ENCODE results near the gene HMX3.
"Not testable (repeated sequence)": the region's sequence is repeated elsewhere in the genome, so short reads cannot be mapped to it uniquely, and the experiment has no call there.

Gene HMX3

GRCh38 chr10:123175389-123176387 lies 39.9 kb downstream of the HMX3 start:
- no peak for DNase-seq (ENCODE audit: low read depth)

DNA sequence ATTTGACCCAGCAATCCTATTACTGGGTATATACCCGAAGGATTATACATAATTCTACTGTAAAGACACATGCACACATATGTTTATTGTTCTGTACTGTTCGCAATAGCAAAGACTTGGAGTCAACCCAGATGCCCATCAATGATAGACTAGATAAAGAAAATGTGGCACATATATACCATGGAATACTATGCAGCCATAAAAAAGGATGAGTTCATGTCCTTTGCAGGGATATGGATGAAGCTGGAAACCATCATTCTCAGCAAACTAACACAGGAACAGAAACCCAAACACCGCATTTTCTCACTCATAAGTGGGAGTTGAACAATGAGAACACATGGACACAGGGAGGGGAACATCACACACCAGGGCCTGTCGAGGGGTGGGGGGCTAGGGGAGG lies 42.6 kb downstream of the HMX3 start:
- not testable (repeated sequence) for DNase-seq (ENCODE audit: low read depth)

DNA sequence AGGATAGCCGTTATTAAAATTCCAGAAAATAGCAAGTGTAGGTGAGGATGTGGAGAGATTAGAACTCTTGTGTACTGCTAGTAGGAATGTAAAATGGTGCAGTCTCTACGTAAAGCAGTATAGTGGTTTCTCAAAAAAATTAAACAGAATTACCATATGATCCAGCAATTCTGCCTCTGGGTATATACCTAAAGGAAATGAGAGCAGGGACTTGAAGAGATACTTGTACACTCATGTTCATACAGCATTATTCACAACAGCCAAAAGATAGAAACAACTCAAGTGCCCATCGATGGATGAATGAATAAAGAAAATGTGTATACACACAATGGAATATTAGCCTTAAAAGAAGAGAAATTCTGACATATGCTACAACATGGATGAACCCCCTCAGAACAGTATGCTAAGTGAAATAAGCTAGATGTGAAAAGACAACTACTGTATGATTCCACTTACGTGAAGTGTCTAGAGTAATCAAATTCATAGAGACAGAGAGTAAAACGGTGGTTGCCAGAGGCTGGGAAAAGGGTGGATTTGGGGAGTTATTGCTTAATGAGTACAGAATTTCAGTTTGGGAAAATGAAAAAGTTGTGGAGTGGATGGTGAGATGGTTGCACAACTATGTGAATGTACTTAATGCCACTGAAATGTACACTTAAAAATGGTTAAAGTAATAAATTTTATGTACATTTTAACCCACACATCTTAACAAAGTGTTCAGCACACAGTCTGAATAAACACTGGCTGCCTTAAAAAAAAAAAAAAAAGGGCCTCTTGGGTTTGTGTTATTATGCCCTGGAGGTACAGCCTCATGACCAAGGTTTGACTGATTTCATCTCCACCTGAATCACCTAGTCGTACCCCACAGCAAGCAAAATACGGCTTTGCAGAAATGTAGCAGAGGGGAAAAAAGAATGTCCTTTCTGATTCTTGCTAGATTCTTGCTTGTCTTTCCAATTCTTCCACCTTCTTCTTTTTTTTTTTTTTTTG lies 44.6 kb downstream of the HMX3 start:
- DNase-seq (ENCODE audit: low read depth), result no peak

- DNase-seq (ENCODE audit: low read depth), result no peak
These were observed 48.0 kb downstream of the HMX3 start for GRCh38 chr10:123183724-123184123.

GRCh38 chr10:123187781-123188180 lies 52.0 kb downstream of the HMX3 start:
- no peak for DNase-seq (ENCODE audit: low read depth)
